Mesenchymal stem cell (in vitro differentiated cells and primary cell): Measurements from ENCODE around the gene GBGT1.
A peak's percentile ranks its signal among the peaks of the same experiment; 100 is the strongest.

Source experiments
- DNase-seq: peaks from one replicate; pipeline ENCODE4 v3.0.0-alpha.2; 2013
- H2AFZ ChIP-seq: one replicate; pipeline ENCODE4 v1.6.1; 2013; ENCODE audit warnings: low read depth, mild to moderate bottlenecking, control low read depth, inconsistent platforms, low read length, moderate library complexity
- H2AK5ac ChIP-seq: 2 replicates; pipeline ENCODE4 v1.6.1; 2013; ENCODE audit warnings: low read length, moderate library complexity, mild to moderate bottlenecking, inconsistent platforms; ENCODE audit not compliant: severe bottlenecking
- H2BK120ac ChIP-seq: one replicate; pipeline ENCODE4 v1.6.1; 2013; ENCODE audit warnings: low read depth, mild to moderate bottlenecking, inconsistent platforms, low read length, moderate library complexity
- H2BK12ac ChIP-seq, 2 experiments: one replicate each; pipeline ENCODE4 v1.6.1; 2013; ENCODE audit warnings: inconsistent platforms in 2 of 2, low read length in 2 of 2, mild to moderate bottlenecking in 2 of 2, moderate library complexity in 2 of 2, control low read depth in 1 of 2
- H2BK15ac ChIP-seq: one replicate; pipeline ENCODE4 v1.6.1; 2013; ENCODE audit warnings: mild to moderate bottlenecking, low read depth, inconsistent platforms; ENCODE audit not compliant: poor library complexity, severe bottlenecking
- H2BK5ac ChIP-seq: 2 replicates; pipeline ENCODE4 v1.6.1; 2013; ENCODE audit warnings: low read depth, mild to moderate bottlenecking, low read length, control low read depth, inconsistent platforms; ENCODE audit not compliant: poor library complexity, severe bottlenecking
- H3K14ac ChIP-seq, 2 experiments: one replicate each; pipeline ENCODE4 v1.6.1; 2013; ENCODE audit warnings: inconsistent platforms in 2 of 2, low read length in 2 of 2, control low read depth in 1 of 2, mild to moderate bottlenecking in 1 of 2, moderate library complexity in 1 of 2
- H3K18ac ChIP-seq, 2 experiments: one replicate each; pipeline ENCODE4 v1.6.1; 2013; ENCODE audit warnings: inconsistent platforms in 2 of 2, low read length in 2 of 2, control low read depth in 1 of 2, low read depth in 1 of 2, mild to moderate bottlenecking in 1 of 2
- H3K23ac ChIP-seq, 2 experiments: one replicate each; pipeline ENCODE4 v1.6.1; 2013; ENCODE audit warnings: inconsistent platforms in 2 of 2, low read length in 2 of 2, mild to moderate bottlenecking in 2 of 2, moderate library complexity in 2 of 2, control low read depth in 1 of 2
- H3K27ac ChIP-seq: 2 replicates; pipeline ENCODE4 v1.5.1; 2013; ENCODE audit warnings: mild to moderate bottlenecking, moderate library complexity, low read length, control low read depth, inconsistent platforms; ENCODE audit not compliant: poor library complexity, severe bottlenecking
- H3K27me3 ChIP-seq, 2 experiments: 2 replicates each; pipeline versions ENCODE4 v1.6.1 to v1.7.0; 2013; ENCODE audit warnings: low read length in 2 of 2, mild to moderate bottlenecking in 2 of 2, moderate library complexity in 2 of 2, control low read depth in 1 of 2, inconsistent platforms in 1 of 2; ENCODE audit not compliant: control insufficient read depth in 1 of 2, insufficient read depth in 1 of 2
- H3K36me3 ChIP-seq, 2 experiments: 2 replicates each; pipeline versions ENCODE4 v1.6.1 to v1.7.0; 2013; ENCODE audit warnings: low read length in 2 of 2, control low read depth in 1 of 2, inconsistent platforms in 1 of 2, low read depth in 1 of 2, mild to moderate bottlenecking in 1 of 2; ENCODE audit not compliant: insufficient read depth in 2 of 2, control insufficient read depth in 1 of 2
- H3K4ac ChIP-seq, 2 experiments: one replicate each; pipeline ENCODE4 v1.6.1; 2013; ENCODE audit warnings: inconsistent platforms in 2 of 2, low read length in 2 of 2, mild to moderate bottlenecking in 2 of 2, moderate library complexity in 2 of 2, control low read depth in 1 of 2, low read depth in 1 of 2
- H3K4me1 ChIP-seq: 2 replicates; pipeline ENCODE4 v1.6.1; 2013; ENCODE audit warnings: low read depth, low read length, control low read depth; ENCODE audit not compliant: control insufficient read depth, insufficient read depth
- H3K4me2 ChIP-seq: 2 replicates; pipeline ENCODE4 v1.6.1; 2013; ENCODE audit warnings: low read length, mild to moderate bottlenecking, inconsistent platforms; ENCODE audit not compliant: poor library complexity, severe bottlenecking
- H3K4me3 ChIP-seq, 2 experiments: 2 replicates each; pipeline versions ENCODE4 v1.5.1 to v1.7.0; 2013; ENCODE audit warnings: low read length in 2 of 2, mild to moderate bottlenecking in 2 of 2, control low read depth in 1 of 2, low read depth in 1 of 2; ENCODE audit not compliant: insufficient read depth in 1 of 2
- H3K79me1 ChIP-seq: replicated peaks from 2 replicates; pipeline ENCODE4 v1.6.1; 2013; ENCODE audit warnings: mild to moderate bottlenecking, control low read depth, low read length, inconsistent platforms; ENCODE audit not compliant: poor library complexity, severe bottlenecking
- H3K9ac ChIP-seq: 2 replicates; pipeline ENCODE4 v1.7.0; 2013; ENCODE audit warnings: mild to moderate bottlenecking, low read length, moderate library complexity
- H3K9me3 ChIP-seq: 2 replicates; pipeline ENCODE4 v1.7.0; 2013; ENCODE audit warnings: mild to moderate bottlenecking, low read length; ENCODE audit not compliant: control insufficient read depth
- H4K8ac ChIP-seq: one replicate; pipeline ENCODE4 v1.6.1; 2013; ENCODE audit warnings: inconsistent platforms, mild to moderate bottlenecking, low read length, moderate library complexity
- H4K91ac ChIP-seq: one replicate; pipeline ENCODE4 v1.6.1; 2013; ENCODE audit warnings: mild to moderate bottlenecking, low read length, inconsistent platforms
- WGBS: methylation state at CpG from one replicate; pipeline ENCODE4 v1.1.7; 2013; ENCODE audit warnings: mixed read lengths; 5-methylcytosine and 5-hydroxymethylcytosine counted together

The GBGT1 gene

GRCh38 chr9:133144904-133145851 is 18.5 kb downstream of the GBGT1 start:
- Histone ChIP-seq H2BK15ac (no peak overlapping the region), H2AFZ (peak overlapping the region; percentile 10), H3K27me3 (no peaks in the 10 kb centered on the region), H2BK12ac (no peak overlapping the region), H2BK120ac (no peak overlapping the region), H2AK5ac (peak overlapping the region; percentile 34), H3K4me3 (peak overlapping the region; percentile 29 to 72), H3K36me3 (peaks cover 5 to 26% of the 10 kb centered on the region in 2 experiments), H4K91ac (no peak overlapping the region), H3K9me3 (no peaks in the 10 kb centered on the region), H2BK5ac (no peak overlapping the region), H3K14ac (no peak overlapping the region), H3K27ac (no peak overlapping the region), H4K8ac (peak overlapping the region; percentile 19), H3K4ac (peak overlapping the region in 1 of 2 experiments; percentile 15), H3K23ac (no peak overlapping the region), H3K18ac (no peak overlapping the region), H3K79me1 (peaks cover 53% of the 10 kb centered on the region), H3K9ac (peak overlapping the region; percentile 81), H3K4me1 (peaks cover 50% of the 10 kb centered on the region), H3K4me2 (no peak overlapping the region)
- no peak for DNase-seq
- 83% methylated on average over 19 of the region's 19 CpGs for WGBS

DNA sequence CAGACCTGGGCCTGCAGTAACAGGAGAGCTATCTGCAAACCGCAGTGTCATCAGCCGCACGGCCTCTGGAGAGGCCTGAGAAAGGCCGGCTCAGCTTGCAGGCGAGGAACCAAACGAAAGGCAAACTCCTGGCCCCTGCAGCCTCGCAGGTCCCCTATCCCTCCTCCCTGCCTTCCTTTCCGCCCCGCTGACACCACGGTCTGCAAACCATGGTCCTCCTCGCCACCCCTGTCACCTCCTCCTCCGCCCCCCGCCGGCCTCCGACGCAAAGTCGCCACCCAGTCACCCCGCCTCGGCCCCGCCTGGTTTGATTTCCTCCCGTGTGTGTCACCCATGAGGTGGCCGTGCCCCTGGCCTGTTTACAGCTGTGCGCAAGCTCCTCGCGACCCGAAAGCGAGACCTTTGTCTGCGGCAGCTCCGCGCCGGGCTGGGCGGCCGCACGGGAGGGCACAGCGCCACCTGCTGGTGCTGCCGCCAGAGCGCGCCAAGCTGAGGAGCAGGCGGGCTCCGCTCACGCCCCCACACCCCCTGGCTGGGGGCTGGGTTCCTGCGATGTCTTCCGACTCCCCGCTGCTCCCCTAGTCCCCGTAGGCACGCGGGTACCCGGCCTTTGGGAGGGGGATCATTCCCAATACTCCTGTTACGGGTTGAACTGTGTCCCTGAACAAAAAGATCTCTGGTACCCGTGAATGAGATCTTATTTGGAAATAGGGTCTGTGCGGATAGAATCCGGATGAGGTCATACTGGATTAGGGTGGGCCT is 19.4 kb downstream of the GBGT1 start:
- Histone ChIP-seq H3K36me3 (peaks cover 5 to 32% of the 10 kb centered on the region in 2 experiments), H3K4me3 (peak overlapping the region; percentile 40 to 72), H2BK120ac (no peak overlapping the region), H3K9me3 (no peaks in the 10 kb centered on the region), H2BK15ac (peak overlapping the region; percentile 89), H3K4me2 (peak overlapping the region; percentile 51), H3K9ac (peak overlapping the region; percentile 81), H2AFZ (peak overlapping the region; percentile 10), H2AK5ac (no peak overlapping the region), H3K27me3 (no peaks in the 10 kb centered on the region), H3K23ac (no peak overlapping the region), H2BK5ac (no peak overlapping the region), H3K14ac (peak overlapping the region in 1 of 2 experiments; percentile 14), H3K4me1 (peaks cover 46% of the 10 kb centered on the region), H3K4ac (peak overlapping the region; percentile 46 to 69), H3K18ac (peak overlapping the region; percentile 81 to 86), H4K8ac (peak overlapping the region; percentile 66), H3K27ac (no peak overlapping the region), H4K91ac (peak overlapping the region; percentile 88), H3K79me1 (peaks cover 59% of the 10 kb centered on the region), H2BK12ac (peak overlapping the region in 1 of 2 experiments; percentile 38)
- peak; percentile 79 for DNase-seq
- WGBS: 10% methylated on average over 52 of the region's 52 CpGs

DNA sequence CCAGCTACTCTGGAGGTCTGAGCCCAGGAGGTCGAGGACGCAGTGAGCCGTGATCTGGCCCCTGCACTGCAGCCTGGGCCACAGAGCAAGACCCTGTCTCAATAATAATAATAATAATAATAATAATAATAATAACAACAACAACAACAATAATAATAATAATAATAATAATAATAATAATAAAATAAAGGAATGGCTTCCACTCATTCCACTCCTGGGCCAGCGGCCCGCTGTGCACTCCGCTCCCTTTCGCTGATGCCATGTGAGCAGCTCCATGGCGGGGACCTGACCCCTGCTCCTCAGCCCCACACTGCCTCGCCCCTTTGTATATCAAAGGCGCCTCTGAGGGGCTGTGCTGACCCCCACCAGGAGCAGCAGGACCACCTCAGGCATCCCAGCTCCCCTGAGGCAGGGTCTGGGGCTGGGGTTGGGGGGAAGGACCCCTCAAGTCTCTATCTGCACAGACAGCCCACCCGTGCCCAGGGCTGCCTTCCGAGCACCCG is 20.0 kb downstream of the GBGT1 start:
- Histone ChIP-seq H2BK5ac (no peak overlapping the region), H3K9ac (peak overlapping the region; percentile 81), H3K9me3 (no peaks in the 10 kb centered on the region), H3K36me3 (peaks cover 5 to 38% of the 10 kb centered on the region in 2 experiments), H3K27me3 (no peaks in the 10 kb centered on the region), H3K4me2 (peak overlapping the region; percentile 51), H3K4me3 (peak overlapping the region in 1 of 2 experiments; percentile 72), H3K23ac (no peak overlapping the region), H3K4ac (peak overlapping the region; percentile 24 to 69), H4K91ac (peak overlapping the region; percentile 88), H3K4me1 (peaks cover 44% of the 10 kb centered on the region), H3K79me1 (peaks cover 65% of the 10 kb centered on the region), H3K18ac (peak overlapping the region; percentile 81 to 86), H2BK12ac (peak overlapping the region in 1 of 2 experiments; percentile 38), H2AFZ (no peak overlapping the region), H2AK5ac (no peak overlapping the region), H2BK120ac (no peak overlapping the region), H2BK15ac (peak overlapping the region; percentile 89), H3K14ac (peak overlapping the region in 1 of 2 experiments; percentile 14), H3K27ac (no peak overlapping the region), H4K8ac (peak overlapping the region; percentile 66)
- 89% methylated on average over 8 of the region's 13 CpGs for WGBS
- DNase-seq: no peak
